Loucy (cell line): ENCODE data around the gene POLR3B.

Experiments used
- H2AFZ ChIP-seq: fragments of 200-600 bp; sonication (generic); 2 replicates; pipeline ENCODE4 v1.6.0; 2016; ENCODE audit warnings: antibody characterized with exemption, mild to moderate bottlenecking, low read length, moderate library complexity
- H3F3A ChIP-seq: fragments of 200-600 bp; 2 replicates; pipeline ENCODE4 v1.6.0; 2016; ENCODE audit warnings: antibody characterized with exemption, low read depth, mild to moderate bottlenecking
- H3K27me3 ChIP-seq: fragments of 200-600 bp; sonication (generic); 2 replicates; pipeline ENCODE4 v1.6.1; 2014; ENCODE audit warnings: low read length, mild to moderate bottlenecking; ENCODE audit not compliant: insufficient read depth, poor library complexity, severe bottlenecking
- H3K36me3 ChIP-seq: fragments of 200-600 bp; sonication (generic); 2 replicates; pipeline ENCODE4 v1.6.1; 2016; ENCODE audit warnings: low read length; ENCODE audit not compliant: insufficient read depth
- H3K4me1 ChIP-seq: fragments of 200-600 bp; sonication (generic); 2 replicates; pipeline ENCODE4 v1.5.1; 2014; ENCODE audit warnings: low read length, mild to moderate bottlenecking; ENCODE audit not compliant: insufficient read depth, poor library complexity, severe bottlenecking
- H3K4me2 ChIP-seq: fragments of 200-600 bp; sonication (generic); 2 replicates; pipeline ENCODE4 v1.6.0; 2014; ENCODE audit warnings: antibody characterized with exemption, low read length, low read depth, mild to moderate bottlenecking; ENCODE audit not compliant: poor library complexity, severe bottlenecking
- H3K4me3 ChIP-seq: fragments of 200-600 bp; sonication (generic); 2 replicates; pipeline ENCODE4 v1.5.1; 2014; ENCODE audit warnings: low read length, mild to moderate bottlenecking, mixed read lengths; ENCODE audit not compliant: poor library complexity, severe bottlenecking
- H3K79me2 ChIP-seq: fragments of 200-600 bp; sonication (generic); 2 replicates; pipeline ENCODE4 v1.6.1; 2014; ENCODE audit warnings: low read length; ENCODE audit not compliant: insufficient read depth
- H3K9ac ChIP-seq: fragments of 200-600 bp; sonication (generic); 2 replicates; pipeline ENCODE4 v1.6.0; 2014; ENCODE audit warnings: mild to moderate bottlenecking, low read depth, low read length, moderate library complexity; ENCODE audit not compliant: poor library complexity, severe bottlenecking
- H3K9me2 ChIP-seq: fragments of 200-600 bp; sonication (generic); replicated peaks from 2 replicates; pipeline ENCODE4 v1.6.1; 2016; ENCODE audit warnings: low read depth, low read length, mixed read lengths
- H3K9me3 ChIP-seq: fragments of 200-600 bp; sonication (generic); 2 replicates; pipeline ENCODE4 v1.6.1; 2014; ENCODE audit warnings: mild to moderate bottlenecking, antibody characterized with exemption, low read length, low read depth; ENCODE audit not compliant: insufficient read depth
- H4K20me1 ChIP-seq: fragments of 200-600 bp; sonication (generic); 2 replicates; pipeline ENCODE4 v1.6.0; 2014; ENCODE audit warnings: antibody characterized with exemption, low read length, mild to moderate bottlenecking; ENCODE audit not compliant: insufficient read depth, poor library complexity, severe bottlenecking
- EZH2phosphoT487 ChIP-seq: fragments of 200-600 bp; IDR thresholded peaks from 2 replicates; pipeline ENCODE4 v1.6.1; 2018; ENCODE audit warnings: antibody characterized with exemption, mild to moderate bottlenecking, moderate library complexity, borderline replicate concordance
- TF ChIP-seq, protein P1 (sequence below): fragments of 200-600 bp; sonication (generic); conservative IDR thresholded peaks from 2 replicates; pipeline ENCODE4 v1.5.1; 2014; ENCODE audit warnings: mild to moderate bottlenecking, antibody characterized with exemption, low read length

Gene POLR3B

DNA sequence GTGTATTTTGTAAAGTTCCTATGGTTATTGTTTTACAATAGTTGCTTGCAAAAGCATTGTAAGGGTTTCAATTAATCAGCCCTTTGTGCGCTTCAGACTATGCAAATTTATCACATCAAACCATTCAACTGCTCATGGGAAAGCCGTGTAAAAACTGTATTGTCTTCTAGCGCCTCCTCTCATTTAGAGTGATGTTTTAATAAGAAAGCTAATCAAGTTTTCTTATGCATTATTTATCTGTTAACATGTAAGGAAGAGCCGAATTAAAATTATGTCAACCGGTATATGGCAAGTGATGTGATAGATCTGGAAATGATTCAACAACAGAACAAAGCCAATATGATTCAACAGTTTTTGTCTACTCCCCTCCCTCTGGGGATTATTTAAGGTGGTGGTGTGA is 132.7 kb downstream of the POLR3B start:
- TF ChIP-seq, protein P1, sequence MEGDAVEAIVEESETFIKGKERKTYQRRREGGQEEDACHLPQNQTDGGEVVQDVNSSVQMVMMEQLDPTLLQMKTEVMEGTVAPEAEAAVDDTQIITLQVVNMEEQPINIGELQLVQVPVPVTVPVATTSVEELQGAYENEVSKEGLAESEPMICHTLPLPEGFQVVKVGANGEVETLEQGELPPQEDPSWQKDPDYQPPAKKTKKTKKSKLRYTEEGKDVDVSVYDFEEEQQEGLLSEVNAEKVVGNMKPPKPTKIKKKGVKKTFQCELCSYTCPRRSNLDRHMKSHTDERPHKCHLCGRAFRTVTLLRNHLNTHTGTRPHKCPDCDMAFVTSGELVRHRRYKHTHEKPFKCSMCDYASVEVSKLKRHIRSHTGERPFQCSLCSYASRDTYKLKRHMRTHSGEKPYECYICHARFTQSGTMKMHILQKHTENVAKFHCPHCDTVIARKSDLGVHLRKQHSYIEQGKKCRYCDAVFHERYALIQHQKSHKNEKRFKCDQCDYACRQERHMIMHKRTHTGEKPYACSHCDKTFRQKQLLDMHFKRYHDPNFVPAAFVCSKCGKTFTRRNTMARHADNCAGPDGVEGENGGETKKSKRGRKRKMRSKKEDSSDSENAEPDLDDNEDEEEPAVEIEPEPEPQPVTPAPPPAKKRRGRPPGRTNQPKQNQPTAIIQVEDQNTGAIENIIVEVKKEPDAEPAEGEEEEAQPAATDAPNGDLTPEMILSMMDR, result no peak
- no peak for TF ChIP-seq EZH2phosphoT487
- no peak overlapping the region for H2AFZ ChIP-seq
- no peaks in the 10 kb centered on the region for H3K9me2 ChIP-seq
- no peaks in the 10 kb centered on the region for H3K9me3 ChIP-seq
- no peaks in the 10 kb centered on the region for H3K27me3 ChIP-seq
- no peaks in the 10 kb centered on the region for H3K79me2 ChIP-seq
- no peaks in the 10 kb centered on the region for H3K4me1 ChIP-seq
- no peaks in the 10 kb centered on the region for H3F3A ChIP-seq
- H3K36me3 ChIP-seq, result no peaks in the 10 kb centered on the region
- H3K4me2 ChIP-seq, result no peak overlapping the region
- H3K4me3 ChIP-seq, result no peak overlapping the region
- H4K20me1 ChIP-seq, result no peaks in the 10 kb centered on the region
- no peak overlapping the region for H3K9ac ChIP-seq

DNA sequence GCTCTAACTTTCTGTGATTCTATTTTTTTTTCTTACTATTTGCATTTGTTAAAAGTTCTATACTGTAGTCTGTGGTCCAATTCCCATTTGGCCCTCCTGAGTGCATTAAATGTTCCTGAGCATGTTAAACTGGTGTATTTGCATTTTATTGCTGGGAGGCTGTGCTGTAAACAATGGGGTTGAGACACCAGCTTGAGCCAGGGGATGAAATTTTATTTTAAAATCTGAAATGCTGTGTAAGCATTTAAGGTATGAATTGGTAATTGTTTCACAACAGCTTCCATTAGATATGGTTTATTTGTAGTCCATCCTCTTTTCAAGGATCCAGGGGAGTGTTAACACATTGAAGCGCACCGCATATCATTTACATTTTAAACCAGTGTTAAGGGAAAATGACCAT is 135.3 kb downstream of the POLR3B start:
- Histone ChIP-seq H4K20me1 (no peaks in the 10 kb centered on the region), H3K4me3 (no peak overlapping the region), H3K4me2 (no peak overlapping the region), H3K36me3 (peaks cover 7% of the 10 kb centered on the region; the same call in 1 of the 2 replicates), H2AFZ (no peak overlapping the region), H3K27me3 (no peaks in the 10 kb centered on the region), H3K9ac (no peak overlapping the region), H3F3A (no peaks in the 10 kb centered on the region), H3K79me2 (no peaks in the 10 kb centered on the region), H3K4me1 (no peaks in the 10 kb centered on the region), H3K9me2 (no peaks in the 10 kb centered on the region), H3K9me3 (no peaks in the 10 kb centered on the region)
- TF ChIP-seq, protein P1, result no peak
- TF ChIP-seq EZH2phosphoT487, result no peak

DNA sequence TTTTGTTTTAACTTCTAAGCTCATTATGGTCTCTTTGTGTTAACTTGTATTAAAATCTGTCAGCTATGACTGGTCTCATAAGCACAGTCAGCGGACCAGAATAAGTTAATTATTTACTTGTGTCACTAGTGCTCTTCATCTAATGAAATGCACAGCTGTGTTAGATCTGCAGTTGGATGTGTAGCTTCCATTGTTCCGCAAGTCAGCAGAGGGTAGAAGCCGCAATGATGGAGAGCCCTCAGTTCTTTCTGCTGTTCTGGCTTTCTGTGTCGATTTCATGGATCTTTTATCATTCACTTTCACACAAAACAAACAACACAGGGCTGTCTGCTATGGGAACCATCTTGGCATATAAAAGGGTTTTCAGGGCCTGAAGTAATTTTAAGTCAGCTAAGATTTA is 136.0 kb downstream of the POLR3B start:
- Histone ChIP-seq H3K4me3 (no peak overlapping the region), H3K4me2 (no peak overlapping the region), H3K9ac (no peak overlapping the region), H3K9me3 (no peaks in the 10 kb centered on the region), H3K27me3 (no peaks in the 10 kb centered on the region), H3F3A (no peaks in the 10 kb centered on the region), H3K79me2 (no peaks in the 10 kb centered on the region), H4K20me1 (no peaks in the 10 kb centered on the region), H3K9me2 (no peaks in the 10 kb centered on the region), H3K4me1 (no peaks in the 10 kb centered on the region), H3K36me3 (peaks cover 9% of the 10 kb centered on the region; the same call in 1 of the 2 replicates), H2AFZ (no peak overlapping the region)
- TF ChIP-seq EZH2phosphoT487, result no peak
- TF ChIP-seq, protein P1, result no peak
